Activated CD4-positive, alpha-beta T cell treated with anti-CD3 and anti-CD28 coated beads for 48 hours (primary cell): Measurements from ENCODE around the gene SIRT5.

Experiments used
- DNase-seq: peaks from one replicate; pipeline ENCODE4 v3.0.0-alpha.2; 2020

Gene SIRT5

DNA sequence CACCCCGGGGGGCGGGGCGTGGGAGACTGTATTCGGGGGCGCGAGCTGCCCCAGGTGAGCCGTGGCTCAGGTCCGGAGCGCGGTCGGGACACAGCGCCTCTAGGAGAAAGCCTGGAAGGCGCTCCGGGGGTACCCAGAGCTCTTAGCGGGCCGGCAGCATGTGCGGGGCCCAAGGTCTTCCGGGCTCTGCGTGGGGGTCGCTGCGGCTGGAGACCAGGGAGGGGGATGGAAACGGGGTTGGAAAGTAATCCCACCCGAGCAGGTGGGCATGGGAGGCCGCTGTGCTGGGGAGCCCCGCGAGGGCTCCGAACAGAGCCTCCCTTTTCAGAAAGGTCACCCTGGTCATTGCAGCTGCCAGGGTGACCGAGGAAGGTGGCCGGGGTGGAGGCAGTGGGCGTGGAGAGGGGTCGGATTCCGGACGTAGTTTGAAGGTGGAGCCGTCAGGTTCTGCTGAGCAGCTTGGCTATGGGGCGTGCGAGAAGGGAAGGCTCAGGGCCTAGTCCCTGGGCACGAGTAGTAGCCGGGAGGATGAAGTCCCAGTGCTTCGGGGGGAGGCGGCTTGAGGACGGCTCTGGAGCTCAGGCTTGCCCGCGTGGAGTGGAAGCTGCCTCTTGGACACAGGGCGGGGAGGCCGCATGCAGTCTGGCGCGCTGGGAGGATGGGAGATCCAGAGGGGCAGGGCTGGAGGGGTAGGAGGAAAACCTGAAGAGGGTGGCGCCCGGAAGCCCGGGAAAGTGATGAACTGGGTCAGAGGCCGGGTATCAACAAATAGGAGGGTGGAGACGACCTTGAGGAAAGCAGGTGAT lies at the start of gene SIRT5:
TSS of gene SIRT5 (plus strand) at position 31 of the 806 bp plus-strand sequence. CDS start 9,510 bp downstream, outside the sequence.
- DNase-seq: peak; percentile 89

DNA sequence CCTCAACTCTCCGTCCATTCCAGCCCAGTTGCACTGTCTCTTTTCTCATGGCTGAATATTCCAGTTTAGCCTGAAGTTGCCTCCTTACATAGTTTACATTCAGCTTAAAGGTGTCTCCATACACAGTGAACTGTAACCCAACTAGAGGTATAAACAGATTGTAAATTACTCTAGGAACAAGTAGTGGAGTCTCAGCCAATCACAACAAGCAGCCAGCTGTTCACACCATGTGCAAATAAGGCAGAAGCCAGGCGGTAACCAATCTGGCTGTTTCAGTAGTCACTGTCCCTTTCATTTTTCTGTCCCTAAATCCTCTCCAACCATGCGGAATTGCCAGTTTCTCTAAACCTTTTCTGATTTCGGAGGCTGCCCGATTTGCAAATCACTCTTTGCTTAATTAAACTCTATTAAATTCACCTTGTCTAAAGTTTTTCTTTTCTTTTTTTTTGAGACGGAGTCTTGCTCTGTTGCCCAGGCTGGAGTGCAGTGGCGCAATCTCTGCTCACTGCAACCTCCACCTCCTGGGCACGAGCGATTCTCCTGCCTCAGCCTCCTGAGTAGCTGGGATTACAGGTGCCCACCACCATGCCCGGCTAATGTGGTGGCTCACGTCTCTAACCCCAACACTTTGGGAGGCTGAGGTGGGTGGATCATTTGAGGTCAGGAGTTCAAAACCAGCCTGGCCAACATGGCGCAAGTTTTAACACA lies 49.4 kb upstream of the SIRT5 start:
- no peak for DNase-seq

DNA sequence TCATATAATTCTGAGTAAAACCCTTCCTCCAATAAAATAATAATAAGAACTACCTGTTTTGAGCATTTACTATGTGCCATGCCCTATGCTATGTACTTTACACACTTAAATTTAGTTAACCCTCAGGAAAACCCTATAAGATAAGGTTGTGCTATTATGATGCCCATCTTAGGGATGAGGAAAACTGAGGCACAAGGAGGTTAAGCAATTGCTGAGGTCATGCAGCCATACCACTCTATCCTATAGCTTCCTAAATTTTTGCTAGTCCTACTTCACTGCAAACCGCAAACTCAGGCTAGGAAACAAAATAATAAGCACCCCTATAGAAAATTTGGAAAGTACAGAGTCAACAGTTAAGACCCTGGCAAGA lies 48.1 kb upstream of the SIRT5 start:
- DNase-seq: no peak

DNA sequence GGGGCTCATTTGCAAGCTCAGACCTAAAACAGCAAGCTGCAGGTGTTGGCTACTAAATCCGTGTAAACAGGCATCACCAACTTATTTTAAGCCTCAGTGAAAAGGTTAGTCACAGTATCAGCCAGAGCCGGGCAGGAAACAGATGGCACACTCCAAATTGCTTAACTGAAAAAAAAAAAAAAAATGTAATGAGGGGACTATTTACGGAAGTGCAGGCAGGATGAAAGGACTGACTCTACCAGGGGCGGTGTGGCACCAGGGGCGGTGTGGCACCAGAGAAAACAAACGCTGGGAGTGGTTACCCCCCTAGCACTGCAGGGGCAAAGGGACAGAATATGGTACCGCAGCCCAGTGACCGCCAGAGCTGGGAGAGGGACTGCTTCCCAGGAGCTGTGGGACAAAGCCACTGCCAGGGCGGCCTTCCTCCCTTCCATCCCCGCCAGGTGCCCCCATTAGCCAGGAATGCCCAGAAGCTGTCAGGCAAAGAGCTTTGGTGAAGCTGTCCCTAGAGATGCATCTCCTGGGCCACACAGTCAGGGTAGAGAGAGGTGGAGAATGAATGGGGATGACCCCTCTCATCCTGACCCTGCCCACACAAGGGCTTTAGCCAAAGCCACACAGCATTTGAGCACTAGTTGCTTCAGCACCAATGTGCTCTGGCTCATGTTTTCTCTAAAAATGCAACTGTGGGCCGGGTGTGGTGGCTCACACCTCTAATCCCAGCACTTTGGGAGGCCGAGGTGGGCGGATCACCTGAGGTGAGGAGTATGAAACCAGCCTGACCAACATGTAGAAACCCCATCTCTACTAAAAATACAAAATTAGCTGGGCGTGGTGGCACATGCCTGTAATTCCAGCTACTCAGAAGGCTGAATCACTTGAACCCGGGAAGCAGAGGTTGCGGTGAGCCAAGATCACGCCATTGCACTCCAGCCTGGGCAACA lies 47.4 kb upstream of the SIRT5 start:
- peak; percentile 20 for DNase-seq

DNA sequence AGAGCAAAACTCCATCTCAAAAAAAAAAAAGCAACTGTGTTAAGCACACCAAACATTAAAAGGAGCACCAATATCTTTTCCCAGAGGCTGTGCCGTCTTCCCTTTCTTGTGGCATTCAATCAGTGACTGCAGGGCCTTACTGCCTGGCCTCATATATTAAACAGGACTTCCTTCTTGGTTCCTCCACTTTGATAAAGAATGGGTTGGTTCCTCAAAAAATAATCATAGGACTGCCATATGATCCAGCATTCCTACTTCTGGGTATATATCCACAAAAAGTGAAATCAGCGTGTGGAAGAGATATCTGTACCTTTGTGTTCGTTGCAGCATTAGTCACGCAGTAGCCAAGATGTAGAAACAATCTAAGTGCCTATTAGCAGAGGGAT lies 46.7 kb upstream of the SIRT5 start:
- no peak for DNase-seq

DNA sequence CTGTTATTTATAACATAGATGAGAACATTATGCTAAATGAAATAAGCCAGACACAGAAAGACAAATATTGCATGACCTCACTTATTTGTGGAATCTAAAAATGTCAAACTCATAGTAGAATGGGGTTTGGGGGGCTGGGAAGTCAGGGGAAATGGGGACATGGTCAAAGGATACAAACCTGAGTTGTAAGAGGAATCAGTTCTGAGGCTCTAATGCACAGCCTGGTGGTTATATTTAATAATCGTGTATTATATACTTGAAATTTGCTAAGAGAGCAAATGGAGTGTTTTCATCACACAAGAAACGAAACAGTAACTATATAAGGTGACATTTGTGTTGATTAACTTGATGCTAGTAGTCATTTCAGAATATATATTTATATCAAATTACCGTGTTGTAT lies 46.2 kb upstream of the SIRT5 start:
- no peak for DNase-seq

DNA sequence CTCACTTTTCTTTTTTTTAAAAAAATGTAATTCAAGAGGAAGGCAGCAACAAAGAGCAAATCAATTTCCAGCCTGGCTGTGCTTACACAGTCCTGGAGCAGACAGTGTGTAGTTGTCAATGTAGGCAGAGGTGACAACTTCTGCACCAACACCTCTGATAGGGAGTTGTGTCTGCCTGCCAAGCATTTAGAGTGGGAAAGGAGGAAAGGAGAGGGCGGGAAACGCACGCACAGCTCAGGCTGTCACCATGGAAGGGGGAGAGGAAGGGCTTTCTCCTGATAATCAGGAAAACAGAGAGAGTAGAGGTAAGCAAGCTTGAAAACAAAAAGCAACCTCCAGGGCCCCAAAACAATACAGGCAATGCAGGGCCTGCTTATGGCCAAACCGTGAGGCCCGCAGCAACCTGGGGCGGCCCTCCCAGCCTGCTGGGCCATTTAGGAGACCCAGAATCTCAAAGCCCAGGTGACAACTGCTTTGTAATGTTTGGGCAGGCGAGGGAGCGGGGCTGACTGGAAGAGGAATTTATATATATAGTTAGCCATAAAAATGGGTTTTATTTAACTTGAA lies 45.5 kb upstream of the SIRT5 start:
- no peak for DNase-seq

DNA sequence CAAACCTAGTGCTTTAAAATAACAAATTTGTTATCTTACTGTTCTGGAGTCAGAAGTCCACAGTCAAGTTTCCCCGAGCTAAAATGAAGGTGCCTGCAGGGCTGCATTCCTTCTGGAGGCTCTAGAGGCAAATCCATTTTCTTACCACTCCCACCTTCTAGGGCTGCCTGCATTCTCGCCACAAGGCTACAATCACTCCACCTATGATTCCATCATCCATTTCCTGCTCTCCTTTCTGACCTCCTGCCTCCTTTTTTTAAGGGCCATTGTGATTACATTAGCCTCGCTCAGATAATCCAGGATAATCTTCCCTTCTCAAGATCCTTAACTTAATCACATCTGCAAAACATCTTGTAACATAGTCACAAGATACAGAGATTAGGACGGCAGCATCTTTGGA lies 42.4 kb upstream of the SIRT5 start:
- no peak for DNase-seq

DNA sequence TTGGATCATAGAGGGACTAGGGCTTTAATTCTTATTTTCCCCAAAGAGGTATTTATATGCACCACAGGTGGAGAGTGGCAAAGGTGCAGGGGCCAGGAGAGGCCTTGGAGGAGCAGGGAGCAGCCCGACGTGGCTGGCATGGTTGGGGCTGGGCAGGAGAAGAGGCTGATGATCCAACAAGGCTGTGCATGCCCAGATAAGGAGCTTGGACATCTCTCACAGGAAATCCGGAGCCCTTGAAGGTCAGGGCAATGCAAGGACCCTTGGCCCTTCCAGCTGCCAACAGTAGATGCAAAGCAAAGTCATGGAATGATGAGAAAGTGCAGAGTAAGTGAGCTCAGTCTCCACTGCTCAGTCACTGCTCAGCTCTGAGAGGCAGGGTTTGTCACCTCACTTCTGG lies 39.9 kb upstream of the SIRT5 start:
- no peak for DNase-seq

DNA sequence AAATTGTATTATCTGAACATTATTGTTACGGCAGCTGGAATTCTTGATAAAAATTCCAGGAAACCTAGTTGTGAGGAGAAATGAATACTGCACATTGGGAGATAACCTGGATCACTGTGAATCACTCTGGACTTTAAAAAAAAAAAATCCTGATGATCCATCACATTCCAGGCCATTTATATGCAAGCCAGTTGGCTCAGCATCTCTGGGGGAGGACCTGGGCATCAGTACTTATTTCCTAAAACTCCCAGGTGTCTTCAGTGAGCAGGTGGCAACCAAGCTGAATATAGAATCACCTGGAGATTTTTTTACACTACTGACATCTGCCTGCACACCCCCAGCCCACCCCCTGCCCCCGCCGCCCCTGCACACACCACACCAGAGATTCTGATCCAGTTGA lies 39.1 kb upstream of the SIRT5 start:
- no peak for DNase-seq

DNA sequence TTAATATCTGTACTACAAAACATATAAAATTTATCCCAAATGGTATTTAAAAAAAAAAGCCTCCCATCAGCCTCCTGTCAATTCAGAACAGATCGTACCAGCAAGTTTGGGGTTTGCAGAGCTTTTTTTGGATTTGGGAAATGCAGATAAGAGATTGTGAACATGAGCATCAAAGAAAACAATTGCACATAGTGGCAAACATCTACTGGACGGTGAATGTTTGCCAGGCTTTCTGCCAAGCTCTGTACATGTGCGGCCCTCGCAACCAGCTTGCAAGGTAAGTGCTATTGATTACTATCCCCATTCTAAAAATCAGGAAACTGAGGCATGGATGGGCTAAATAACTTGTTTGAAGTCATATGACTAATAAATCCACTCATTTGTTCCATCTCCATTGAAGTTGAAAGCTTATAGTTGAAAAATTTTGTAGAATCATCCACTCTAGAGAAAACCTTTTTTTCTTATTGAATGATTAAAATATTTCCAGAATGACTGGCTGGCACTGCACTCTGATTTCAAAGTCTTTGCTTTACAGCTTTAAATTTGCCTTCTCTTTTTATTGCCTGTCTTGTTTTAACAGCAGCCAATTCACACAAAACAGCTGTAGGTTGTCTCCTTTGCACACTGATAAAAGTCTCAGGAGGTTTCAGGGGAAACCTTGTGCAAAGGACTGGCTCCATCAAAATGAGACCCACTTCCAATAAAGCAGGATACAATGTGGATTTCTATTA lies 37.4 kb upstream of the SIRT5 start:
- no peak for DNase-seq

DNA sequence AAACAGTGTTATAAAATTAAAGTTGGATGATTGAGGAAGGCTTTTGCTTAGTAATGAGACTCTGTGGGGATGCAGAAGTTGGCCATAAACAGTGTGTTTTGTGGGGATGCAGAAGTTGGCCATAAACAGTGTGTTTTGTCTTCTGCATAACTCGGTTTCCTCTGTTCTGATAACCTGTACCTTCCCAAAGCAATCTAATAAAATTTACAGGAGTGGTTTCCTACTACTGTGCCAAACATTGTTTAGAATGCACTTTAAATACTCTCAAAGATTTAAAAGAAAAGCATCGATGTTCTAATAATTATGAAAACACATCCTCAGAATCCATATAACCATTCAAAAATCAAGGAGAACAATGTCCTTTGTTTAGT lies 36.9 kb upstream of the SIRT5 start:
- DNase-seq: no peak

DNA sequence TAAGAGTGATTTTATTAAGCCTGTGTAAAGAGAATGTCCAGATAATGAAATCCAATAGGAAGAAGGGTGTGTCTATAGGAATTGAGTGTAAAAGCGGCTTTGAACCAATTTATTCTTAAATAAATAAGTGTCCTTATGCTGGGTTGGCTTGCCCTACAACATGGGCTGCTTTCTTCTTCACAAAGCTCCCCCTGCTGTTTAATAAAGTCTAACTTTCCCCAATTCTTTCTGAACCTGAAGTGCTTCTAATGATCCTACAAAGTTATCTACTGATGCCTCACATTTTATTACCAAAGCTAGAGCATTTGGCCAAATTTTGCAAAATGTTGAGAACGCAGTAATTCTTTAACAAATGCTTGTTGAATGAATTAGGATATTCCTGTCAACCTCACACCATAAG lies 36.3 kb upstream of the SIRT5 start:
- no peak for DNase-seq

DNA sequence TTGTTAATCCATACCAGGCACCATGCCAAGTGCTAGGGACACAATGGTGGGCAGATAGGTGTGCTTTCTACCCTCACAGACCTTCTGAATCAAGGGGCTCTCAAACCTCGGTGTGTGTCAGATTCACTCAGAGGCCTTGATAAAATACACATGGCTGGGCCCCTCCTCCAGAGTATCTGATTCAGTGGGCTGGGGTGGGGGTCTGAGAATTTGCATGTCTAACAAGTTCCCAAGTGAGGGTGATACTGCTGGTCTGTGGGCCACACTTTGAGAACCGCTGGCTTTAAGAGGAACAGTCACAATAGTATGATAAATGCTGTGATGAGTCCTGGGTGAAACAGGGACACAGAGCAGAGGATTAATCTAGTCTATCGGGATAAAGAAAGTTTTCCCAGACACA lies 35.8 kb upstream of the SIRT5 start:
- DNase-seq: no peak

DNA sequence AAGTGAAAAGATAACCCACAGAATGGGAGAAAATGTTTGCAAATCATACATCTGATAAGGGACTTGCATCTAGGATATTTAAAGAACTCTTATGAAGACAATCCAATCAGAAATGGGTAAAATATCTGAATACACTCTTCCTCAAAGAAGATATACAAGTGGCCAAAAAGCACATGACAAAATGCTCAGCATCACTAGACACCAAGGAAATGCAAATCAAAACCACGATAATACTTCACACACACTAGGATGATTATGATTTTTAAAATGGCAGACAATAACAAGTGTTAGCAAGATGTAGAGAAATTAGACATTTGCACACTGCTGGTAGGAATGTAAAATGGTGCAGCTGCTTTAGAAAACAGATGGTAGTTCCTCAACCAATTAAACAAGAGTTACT lies 34.8 kb upstream of the SIRT5 start:
- no peak for DNase-seq

DNA sequence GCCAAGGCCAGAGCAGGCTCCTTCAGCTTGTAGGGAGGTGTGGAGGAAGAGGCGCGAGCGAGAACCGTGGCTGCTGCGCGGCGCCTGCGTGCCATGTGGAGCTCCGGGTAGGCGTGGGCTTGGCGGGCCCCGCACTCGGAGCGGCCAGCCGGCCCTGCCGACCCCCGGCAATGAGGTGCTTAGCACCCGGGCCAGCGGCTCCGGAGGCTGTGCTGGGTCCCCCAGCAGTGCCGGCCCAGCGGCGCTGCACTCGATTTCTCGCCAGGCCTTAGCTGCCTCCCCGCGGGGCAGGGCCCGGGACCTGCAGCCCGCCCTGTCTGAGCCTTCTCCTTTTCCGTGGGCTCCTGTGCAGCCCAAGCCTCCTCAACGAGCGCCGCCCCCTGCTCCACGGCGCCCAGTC lies 32.9 kb upstream of the SIRT5 start:
- DNase-seq: no peak

DNA sequence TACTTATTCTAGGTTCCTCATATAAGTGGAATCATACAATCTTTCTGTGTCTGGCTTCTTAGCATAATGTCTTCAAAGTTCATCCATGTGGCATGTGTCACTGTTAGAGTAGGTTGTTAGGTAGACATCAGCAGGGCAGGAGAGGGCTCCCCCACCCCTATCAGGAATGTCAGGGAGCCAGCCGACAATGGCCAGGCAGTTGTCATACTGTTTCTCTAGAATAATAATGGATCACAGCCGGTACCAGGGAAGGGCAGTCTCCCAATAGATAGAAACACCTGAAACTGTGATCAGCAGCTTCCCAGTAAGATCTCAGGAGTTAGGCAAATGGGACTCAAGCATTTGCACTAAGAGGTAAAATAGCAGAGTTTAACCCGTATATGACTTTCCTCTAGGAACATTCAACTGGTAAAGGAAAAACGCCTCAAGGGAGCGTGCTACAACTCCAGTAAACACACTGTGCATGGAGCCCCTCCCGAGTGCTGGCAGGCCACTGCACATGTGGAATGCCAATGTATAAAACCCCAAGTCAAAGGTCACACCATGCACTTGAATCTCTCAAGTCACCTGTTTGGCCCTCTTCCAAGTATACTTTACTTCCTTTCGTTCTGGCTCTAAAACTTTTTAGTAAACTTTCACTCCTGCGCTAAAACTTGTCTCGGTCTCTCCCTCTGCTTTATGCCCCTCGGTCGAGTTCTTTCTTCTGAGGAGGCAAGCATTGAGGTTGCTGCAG lies 29.8 kb upstream of the SIRT5 start:
- no peak for DNase-seq

DNA sequence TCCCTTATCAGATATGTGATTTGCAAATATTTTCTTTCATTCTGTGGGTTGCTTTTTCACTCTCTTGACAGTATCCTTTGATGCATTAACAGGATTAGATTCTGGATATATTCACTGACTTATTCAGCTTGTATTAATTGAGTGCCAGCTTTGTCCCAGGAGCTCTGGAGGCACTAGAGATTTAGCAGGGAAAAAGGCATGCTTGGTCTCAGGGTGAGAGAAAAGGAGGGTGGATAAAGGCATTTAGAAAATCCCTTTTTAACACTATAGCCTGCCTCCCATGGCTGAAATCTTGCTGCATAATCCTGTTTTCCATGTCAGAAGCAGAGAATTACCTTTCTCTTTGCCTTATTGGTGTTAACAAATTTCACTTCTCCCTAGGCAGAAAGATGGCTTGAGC lies 28.5 kb upstream of the SIRT5 start:
- DNase-seq: no peak

DNA sequence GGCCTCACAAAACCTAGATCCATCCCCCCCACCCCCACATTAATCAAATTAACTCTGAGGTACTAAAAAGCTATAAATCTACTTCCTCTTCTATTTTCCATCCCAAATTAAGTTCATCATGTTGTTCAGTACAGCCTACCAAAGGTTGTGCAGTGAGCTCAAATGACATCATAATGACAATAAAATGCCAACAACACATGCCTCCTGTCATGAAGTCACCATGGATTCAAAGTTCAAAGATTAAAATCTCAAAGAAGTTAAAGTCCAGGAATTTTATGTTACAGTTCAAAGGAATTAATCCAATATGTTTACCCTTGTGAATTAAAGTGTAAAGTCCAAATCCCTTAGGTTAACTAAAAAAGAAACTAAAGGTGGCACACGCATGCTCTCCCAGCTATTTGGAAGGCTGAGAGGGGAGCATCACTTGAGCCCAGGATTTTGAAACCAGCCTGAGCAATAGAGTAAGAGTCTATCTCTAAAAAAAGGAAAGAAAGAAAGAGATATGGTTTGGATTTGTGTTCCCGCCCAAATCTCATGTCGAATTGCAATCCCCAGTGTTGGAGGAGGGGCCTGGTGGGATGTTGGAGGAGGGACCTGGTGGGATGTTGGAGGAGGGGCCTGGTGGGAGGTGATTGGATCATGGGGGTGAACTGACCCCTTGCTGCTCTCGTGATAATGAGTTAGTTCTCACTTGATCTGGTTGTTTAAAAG lies 25.7 kb upstream of the SIRT5 start:
- DNase-seq: no peak

DNA sequence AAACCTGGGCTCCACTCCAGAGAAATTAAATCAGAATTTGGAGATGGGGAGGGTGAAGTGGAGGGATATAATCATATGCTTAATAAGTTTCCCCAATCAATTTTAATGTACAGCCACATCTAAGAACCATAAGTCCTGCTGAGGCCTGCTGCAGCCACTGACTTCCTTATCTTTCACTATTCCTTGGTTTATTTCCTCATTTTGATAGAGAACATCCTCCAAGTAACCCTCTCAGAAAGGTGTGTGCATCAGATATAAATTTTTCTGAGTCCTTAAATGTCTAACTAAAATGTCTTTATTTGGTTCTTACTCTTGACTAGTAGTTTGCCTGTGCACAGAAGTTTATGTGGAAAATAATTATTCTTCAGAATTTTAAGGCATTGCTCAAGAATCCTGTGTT lies 23.7 kb upstream of the SIRT5 start:
- no peak for DNase-seq

DNA sequence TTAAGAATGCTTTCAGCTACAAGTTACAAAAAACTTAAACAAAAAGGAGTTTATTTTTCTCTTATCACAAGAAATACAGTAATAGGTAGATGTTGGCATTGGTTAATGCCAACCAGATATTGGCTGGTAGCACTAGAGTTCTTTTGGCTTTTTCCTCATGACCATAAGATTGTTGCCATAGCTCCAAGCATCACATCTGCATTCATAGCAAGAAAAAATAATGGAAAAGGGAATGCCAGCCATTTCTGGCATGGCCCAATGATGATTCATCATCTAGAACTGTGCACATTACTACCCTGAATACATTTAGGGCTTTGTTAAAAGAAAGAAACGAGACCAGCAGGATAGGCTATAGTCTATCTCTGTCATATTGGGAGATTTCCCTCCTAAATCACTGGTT lies 20.8 kb upstream of the SIRT5 start:
- no peak for DNase-seq
